HepG2 (cell line): ENCODE data around the gene MBTD1. TPM values are rescaled to one million over a fixed set of nuclear protein-coding genes. Genes with fewer than 3 reads are reported as not detected.

ENCODE experiments used
- CEBPG ChIP-seq: IDR thresholded peaks from 2 replicates; pipeline ENCODE4 v1.6.1; 2016
- FOSL1 ChIP-seq: sonication (generic); formaldehyde crosslinking; IDR thresholded peaks from 2 replicates; pipeline ENCODE4 v1.9.0; 2021; ENCODE audit warnings: missing genetic modification reagents, borderline replicate concordance
- FOXC1 ChIP-seq: sonication (generic); formaldehyde crosslinking; IDR thresholded peaks from 2 replicates; pipeline ENCODE4 v1.8.0; 2022; ENCODE audit warnings: mild to moderate bottlenecking, missing genetic modification reagents, borderline replicate concordance
- HMG20A ChIP-seq: IDR thresholded peaks from 2 replicates; pipeline ENCODE4 v1.6.1; 2016; ENCODE audit warnings: borderline replicate concordance
- HMGA1 ChIP-seq: sonication (generic); formaldehyde crosslinking; conservative IDR thresholded peaks from 2 replicates; pipeline ENCODE4 v1.4.0; 2020; ENCODE audit warnings: missing genetic modification reagents
- KDM1A ChIP-seq: IDR thresholded peaks from 2 replicates; pipeline ENCODE4 v1.6.1; 2016; ENCODE audit warnings: missing compliant biosample characterization
- KLF15 ChIP-seq: sonication (generic); formaldehyde crosslinking; IDR thresholded peaks from 2 replicates; pipeline ENCODE4 v1.8.1; 2023; ENCODE audit warnings: borderline replicate concordance, mild to moderate bottlenecking, inconsistent platforms, missing genetic modification reagents, mixed read lengths
- NFE2 ChIP-seq: sonication (generic); formaldehyde crosslinking; IDR thresholded peaks from 2 replicates; pipeline ENCODE4 v1.4.0; 2020; ENCODE audit warnings: missing genetic modification reagents
- PHB2 ChIP-seq: fragments of 450-650 bp; IDR thresholded peaks from 2 replicates; pipeline ENCODE4 v1.6.1; 2018; ENCODE audit not compliant: partially characterized antibody
- PRPF4 ChIP-seq: fragments of 200-400 bp; formaldehyde crosslinking; IDR thresholded peaks from 2 replicates; pipeline ENCODE4 v1.6.1; 2016; ENCODE audit warnings: low read length, low read depth; ENCODE audit not compliant: poor library complexity, severe bottlenecking
- TAF15 ChIP-seq: fragments of 200-400 bp; formaldehyde crosslinking; IDR thresholded peaks from one replicate; pipeline ENCODE4 v1.6.1; 2018; ENCODE audit warnings: mild to moderate bottlenecking, low read depth, low read length; ENCODE audit not compliant: poor library complexity, severe bottlenecking
- THYN1 ChIP-seq: sonication (generic); formaldehyde crosslinking; IDR thresholded peaks from 2 replicates; pipeline ENCODE4 v1.8.1; 2023; ENCODE audit warnings: low read depth, mild to moderate bottlenecking, moderate library complexity, missing genetic modification reagents, borderline replicate concordance
- ZBTB20 ChIP-seq: sonication (generic); formaldehyde crosslinking; IDR thresholded peaks from 2 replicates; pipeline ENCODE4 v1.8.1; 2023; ENCODE audit warnings: missing genetic modification reagents, low read depth, mild to moderate bottlenecking, borderline replicate concordance
- ZFP90 ChIP-seq: sonication (generic); formaldehyde crosslinking; IDR thresholded peaks from 2 replicates; pipeline ENCODE4 v1.8.0; 2022; ENCODE audit warnings: missing genetic modification reagents, mild to moderate bottlenecking, inconsistent platforms, borderline replicate concordance
- ZFX ChIP-seq: sonication (generic); formaldehyde crosslinking; IDR thresholded peaks from 2 replicates; pipeline ENCODE4 v1.4.0; 2020; ENCODE audit warnings: mild to moderate bottlenecking, low read depth, missing genetic modification reagents, moderate library complexity
- ZMYM2 ChIP-seq: sonication (generic); formaldehyde crosslinking; IDR thresholded peaks from 2 replicates; pipeline ENCODE4 v1.8.0; 2022; ENCODE audit warnings: mild to moderate bottlenecking, missing genetic modification reagents
- ZNF224 ChIP-seq: sonication (generic); formaldehyde crosslinking; IDR thresholded peaks from 2 replicates; pipeline ENCODE4 v1.5.0; 2020; ENCODE audit warnings: mild to moderate bottlenecking, missing genetic modification reagents
- ZNF274 ChIP-seq: sonication (generic); formaldehyde crosslinking; IDR thresholded peaks from 2 replicates; pipeline ENCODE4 v1.5.1; 2020; ENCODE audit warnings: mild to moderate bottlenecking, missing genetic modification reagents
- ZNF383 ChIP-seq: sonication (generic); formaldehyde crosslinking; IDR thresholded peaks from 2 replicates; pipeline ENCODE4 v1.4.0; 2020; ENCODE audit warnings: missing genetic modification reagents, mild to moderate bottlenecking, borderline replicate concordance
- ZNF644 ChIP-seq: IDR thresholded peaks from 2 replicates; pipeline ENCODE4 v1.6.1; 2016; ENCODE audit warnings: low read depth
- polyA plus RNA-seq, 8 experiments: library from polyadenylated mRNA; depleted of rRNA in 3 of 8; stranded (reverse) in 7 of 8; unstranded in 1 of 8; fragments of >200 nt; fragmentation: Illumina TruSeq in 4 of 8; extraction: Trizol in 4 of 8; gene quantifications; 2 replicates each; pipeline versions ENCODE4 v1.2.1 to v1.2.3, GENCODE V29; 2011 to 2016; ENCODE audit warnings: low read depth in 4 of 8, missing spikeins in 1 of 8, mixed read lengths in 1 of 8; ENCODE audit not compliant: insufficient read depth in 1 of 8
- total RNA-seq, 5 experiments: library from RNA; depleted of rRNA; stranded (reverse); fragments of >200 nt; fragmentation: Illumina TruSeq; extraction: Trizol; gene quantifications; 2 replicates each; pipeline ENCODE4 v1.2.3, GENCODE V29; 2016; ENCODE audit warnings: low read depth in 1 of 5
- TF ChIP-seq, protein P1 (sequence below): sonication (generic); formaldehyde crosslinking; conservative IDR thresholded peaks from 2 replicates; pipeline ENCODE4 v1.4.0; 2020; ENCODE audit warnings: missing genetic modification reagents
- TF ChIP-seq, protein P2 (sequence below): IDR thresholded peaks from 2 replicates; pipeline ENCODE4 v1.6.1; 2016; ENCODE audit warnings: low read depth
- TF ChIP-seq, protein P3 (sequence below): sonication (generic); formaldehyde crosslinking; IDR thresholded peaks from 2 replicates; pipeline ENCODE4 v1.4.0; 2020; ENCODE audit warnings: low read depth, missing genetic modification reagents

Gene MBTD1
- total and polyA plus RNA-seq, 2 of the 13 experiments (the other 11 are each of a cell fraction or from before 2014, with no cell fraction given): 20.9 TPM

DNA sequence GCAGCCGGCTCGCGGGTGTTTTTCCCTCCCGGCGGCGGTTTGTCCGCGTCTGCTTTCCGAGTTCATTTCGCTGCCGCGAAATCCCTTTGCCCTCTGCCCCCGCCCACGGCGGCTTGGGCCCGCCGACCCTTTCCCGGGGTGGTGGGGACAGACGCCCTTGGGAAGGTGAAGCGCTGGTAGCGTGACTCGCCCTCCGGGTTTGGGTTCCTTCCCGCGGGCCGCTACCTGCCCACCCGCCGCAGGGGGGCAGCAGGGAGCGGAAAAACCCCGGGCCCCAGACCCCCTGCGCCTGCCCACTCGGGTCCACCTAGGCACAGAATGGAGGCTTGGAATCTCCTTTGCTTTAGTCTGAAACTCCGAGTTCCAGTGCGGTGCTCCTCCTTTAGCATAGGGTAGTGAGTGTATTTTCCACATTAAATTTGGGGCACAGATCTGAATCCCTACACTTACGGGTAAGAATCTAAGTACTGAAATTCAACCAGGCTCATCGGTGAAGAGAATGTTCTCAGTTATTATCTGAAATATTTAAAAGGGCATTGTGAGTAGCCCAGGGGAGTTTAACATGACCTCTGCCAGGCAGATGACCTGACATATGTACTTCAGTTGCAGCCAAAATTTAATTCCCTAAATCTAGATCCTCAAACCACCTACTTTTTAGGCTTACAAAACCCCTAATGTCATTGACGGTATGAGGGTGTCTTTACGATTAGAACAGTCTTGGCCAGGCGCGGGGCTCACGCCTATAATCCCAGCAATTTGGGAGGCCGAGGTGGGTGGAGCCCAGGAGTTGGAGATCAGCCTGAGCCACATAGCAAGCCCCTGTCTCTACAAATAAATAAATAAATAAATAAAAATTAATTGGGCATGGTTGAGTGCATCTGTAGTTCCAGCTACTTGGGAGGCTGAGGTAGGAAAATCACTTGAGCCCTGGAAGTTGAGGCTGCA is 92.6 kb downstream of the MBTD1 start (continued):
- TF ChIP-seq, protein P1, sequence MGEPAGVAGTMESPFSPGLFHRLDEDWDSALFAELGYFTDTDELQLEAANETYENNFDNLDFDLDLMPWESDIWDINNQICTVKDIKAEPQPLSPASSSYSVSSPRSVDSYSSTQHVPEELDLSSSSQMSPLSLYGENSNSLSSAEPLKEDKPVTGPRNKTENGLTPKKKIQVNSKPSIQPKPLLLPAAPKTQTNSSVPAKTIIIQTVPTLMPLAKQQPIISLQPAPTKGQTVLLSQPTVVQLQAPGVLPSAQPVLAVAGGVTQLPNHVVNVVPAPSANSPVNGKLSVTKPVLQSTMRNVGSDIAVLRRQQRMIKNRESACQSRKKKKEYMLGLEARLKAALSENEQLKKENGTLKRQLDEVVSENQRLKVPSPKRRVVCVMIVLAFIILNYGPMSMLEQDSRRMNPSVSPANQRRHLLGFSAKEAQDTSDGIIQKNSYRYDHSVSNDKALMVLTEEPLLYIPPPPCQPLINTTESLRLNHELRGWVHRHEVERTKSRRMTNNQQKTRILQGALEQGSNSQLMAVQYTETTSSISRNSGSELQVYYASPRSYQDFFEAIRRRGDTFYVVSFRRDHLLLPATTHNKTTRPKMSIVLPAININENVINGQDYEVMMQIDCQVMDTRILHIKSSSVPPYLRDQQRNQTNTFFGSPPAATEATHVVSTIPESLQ (CRISPR knock-in tag): no peak
- TF ChIP-seq THYN1 (no peak), ZNF383 (CRISPR knock-in tag) (no peak), FOXC1 (CRISPR knock-in tag) (no peak; the same call in 1 of the 2 replicates), HMG20A (CRISPR knock-in tag) (no peak), PHB2 (no peak), ZNF224 (no peak), KDM1A (no peak), CEBPG (CRISPR knock-in tag) (no peak), ZMYM2 (CRISPR knock-in tag) (no peak; the same call in 1 of the 2 replicates), PRPF4 (no peak), FOSL1 (no peak; the same call in 1 of the 2 replicates), NFE2 (no peak), TAF15 (peak; percentile 97), ZFP90 (CRISPR knock-in tag) (0 out of 2 replicates have a peak, but pooled peaks have one; percentile 5), ZFX (CRISPR knock-in tag) (peak; percentile 5; the same call in 1 of the 2 replicates), ZNF644 (CRISPR knock-in tag) (no peak), KLF15 (no peak), ZNF274 (no peak; the same call in none of the 2 replicates), HMGA1 (CRISPR knock-in tag) (no peak), ZBTB20 (CRISPR knock-in tag) (no peak; the same call in 1 of the 2 replicates)
- TF ChIP-seq, protein P2, sequence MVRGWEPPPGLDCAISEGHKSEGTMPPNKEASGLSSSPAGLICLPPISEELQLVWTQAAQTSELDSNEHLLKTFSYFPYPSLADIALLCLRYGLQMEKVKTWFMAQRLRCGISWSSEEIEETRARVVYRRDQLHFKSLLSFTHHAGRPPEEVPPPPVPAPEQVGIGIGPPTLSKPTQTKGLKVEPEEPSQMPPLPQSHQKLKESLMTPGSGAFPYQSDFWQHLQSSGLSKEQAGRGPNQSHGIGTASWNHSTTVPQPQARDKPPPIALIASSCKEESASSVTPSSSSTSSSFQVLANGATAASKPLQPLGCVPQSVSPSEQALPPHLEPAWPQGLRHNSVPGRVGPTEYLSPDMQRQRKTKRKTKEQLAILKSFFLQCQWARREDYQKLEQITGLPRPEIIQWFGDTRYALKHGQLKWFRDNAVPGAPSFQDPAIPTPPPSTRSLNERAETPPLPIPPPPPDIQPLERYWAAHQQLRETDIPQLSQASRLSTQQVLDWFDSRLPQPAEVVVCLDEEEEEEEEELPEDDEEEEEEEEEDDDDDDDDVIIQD: no peak
- TF ChIP-seq, protein P3, sequence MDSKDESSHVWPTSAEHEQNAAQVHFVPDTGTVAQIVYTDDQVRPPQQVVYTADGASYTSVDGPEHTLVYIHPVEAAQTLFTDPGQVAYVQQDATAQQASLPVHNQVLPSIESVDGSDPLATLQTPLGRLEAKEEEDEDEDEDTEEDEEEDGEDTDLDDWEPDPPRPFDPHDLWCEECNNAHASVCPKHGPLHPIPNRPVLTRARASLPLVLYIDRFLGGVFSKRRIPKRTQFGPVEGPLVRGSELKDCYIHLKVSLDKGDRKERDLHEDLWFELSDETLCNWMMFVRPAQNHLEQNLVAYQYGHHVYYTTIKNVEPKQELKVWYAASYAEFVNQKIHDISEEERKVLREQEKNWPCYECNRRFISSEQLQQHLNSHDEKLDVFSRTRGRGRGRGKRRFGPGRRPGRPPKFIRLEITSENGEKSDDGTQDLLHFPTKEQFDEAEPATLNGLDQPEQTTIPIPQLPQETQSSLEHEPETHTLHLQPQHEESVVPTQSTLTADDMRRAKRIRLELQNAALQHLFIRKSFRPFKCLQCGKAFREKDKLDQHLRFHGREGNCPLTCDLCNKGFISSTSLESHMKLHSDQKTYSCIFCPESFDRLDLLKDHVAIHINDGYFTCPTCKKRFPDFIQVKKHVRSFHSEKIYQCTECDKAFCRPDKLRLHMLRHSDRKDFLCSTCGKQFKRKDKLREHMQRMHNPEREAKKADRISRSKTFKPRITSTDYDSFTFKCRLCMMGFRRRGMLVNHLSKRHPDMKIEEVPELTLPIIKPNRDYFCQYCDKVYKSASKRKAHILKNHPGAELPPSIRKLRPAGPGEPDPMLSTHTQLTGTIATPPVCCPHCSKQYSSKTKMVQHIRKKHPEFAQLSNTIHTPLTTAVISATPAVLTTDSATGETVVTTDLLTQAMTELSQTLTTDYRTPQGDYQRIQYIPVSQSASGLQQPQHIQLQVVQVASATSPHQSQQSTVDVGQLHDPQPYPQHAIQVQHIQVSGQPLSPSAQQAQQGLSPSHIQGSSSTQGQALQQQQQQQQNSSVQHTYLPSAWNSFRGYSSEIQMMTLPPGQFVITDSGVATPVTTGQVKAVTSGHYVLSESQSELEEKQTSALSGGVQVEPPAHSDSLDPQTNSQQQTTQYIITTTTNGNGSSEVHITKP: no peak
